ENCODE measurements around the gene SLC9A7. TPM values are rescaled to one million over a fixed set of nuclear protein-coding genes. Genes with fewer than 3 reads are reported as not detected.
A peak's percentile ranks its signal among the peaks of the same experiment; 100 is the strongest.

The SLC9A7 gene
- polyA plus RNA-seq, 1 experiment, result 21.5 TPM

DNA sequence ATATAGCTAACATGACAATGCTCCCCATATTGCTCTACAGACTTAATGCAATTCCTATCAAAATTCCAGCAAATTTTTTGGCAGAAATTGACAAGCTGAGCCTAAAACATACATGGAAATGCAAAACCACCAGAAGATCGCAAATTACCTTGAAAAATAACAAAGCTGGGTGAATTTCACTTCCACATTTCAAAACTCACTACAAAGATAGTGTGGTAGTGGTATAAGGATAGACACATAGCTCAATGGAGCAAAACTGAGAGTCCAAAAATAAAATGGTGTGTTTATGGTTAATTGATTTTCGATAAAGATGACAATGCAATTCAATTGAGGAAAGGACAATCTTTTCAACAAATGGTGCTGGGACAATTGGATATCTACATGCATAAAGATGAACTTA, 65.8 kb downstream of the SLC9A7 start:
- DNase-seq (ENCODE audit: low read depth), result no peak
- ChIA-PET POLR2A (no interaction called here), CTCF (interaction anchor here (0.6 kb wide), 1 partner anchor 10 kb away, joined by 3 read pairs; no protein-coding TSS in a partner anchor)
- H3K36me3 ChIP-seq (ENCODE audit: control insufficient read depth, insufficient read depth, low read length), result no peaks in the 10 kb centered on the region
- TF ChIP-seq, protein P1, sequence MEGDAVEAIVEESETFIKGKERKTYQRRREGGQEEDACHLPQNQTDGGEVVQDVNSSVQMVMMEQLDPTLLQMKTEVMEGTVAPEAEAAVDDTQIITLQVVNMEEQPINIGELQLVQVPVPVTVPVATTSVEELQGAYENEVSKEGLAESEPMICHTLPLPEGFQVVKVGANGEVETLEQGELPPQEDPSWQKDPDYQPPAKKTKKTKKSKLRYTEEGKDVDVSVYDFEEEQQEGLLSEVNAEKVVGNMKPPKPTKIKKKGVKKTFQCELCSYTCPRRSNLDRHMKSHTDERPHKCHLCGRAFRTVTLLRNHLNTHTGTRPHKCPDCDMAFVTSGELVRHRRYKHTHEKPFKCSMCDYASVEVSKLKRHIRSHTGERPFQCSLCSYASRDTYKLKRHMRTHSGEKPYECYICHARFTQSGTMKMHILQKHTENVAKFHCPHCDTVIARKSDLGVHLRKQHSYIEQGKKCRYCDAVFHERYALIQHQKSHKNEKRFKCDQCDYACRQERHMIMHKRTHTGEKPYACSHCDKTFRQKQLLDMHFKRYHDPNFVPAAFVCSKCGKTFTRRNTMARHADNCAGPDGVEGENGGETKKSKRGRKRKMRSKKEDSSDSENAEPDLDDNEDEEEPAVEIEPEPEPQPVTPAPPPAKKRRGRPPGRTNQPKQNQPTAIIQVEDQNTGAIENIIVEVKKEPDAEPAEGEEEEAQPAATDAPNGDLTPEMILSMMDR (IDR thresholded peaks at IDR 0.05; ENCODE audit: insufficient read depth, low read depth, low read length), result no peak
- H3K4me3 ChIP-seq (ENCODE audit: low read depth, low read length), result no peak overlapping the region
- H3K27me3 ChIP-seq (ENCODE audit: control insufficient read depth, insufficient read depth, low read length), result no peaks in the 10 kb centered on the region

DNA sequence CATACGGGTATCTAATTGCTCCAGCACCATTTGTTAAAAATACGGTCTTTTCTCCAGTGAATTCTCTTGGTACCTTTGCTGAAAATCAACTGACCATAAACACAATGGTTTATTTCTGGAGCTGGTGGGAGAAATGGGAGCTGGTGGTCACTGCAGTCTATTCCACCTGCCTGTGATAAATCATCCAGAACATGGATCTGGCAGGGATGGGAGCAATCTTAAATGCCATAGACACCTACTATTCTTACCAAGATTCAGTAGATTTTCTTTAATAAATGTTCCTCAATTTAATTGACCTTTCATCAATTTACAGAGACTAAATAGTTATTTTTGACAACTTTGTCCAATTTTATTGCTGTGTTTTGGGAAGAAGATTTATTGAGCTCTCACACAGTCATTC, 68.1 kb downstream of the SLC9A7 start:
- Histone ChIP-seq H3K36me3 (ENCODE audit: control insufficient read depth, insufficient read depth, low read length) (no peaks in the 10 kb centered on the region), H3K4me3 (ENCODE audit: low read depth, low read length) (no peak overlapping the region), H3K27me3 (ENCODE audit: control insufficient read depth, insufficient read depth, low read length) (no peaks in the 10 kb centered on the region)
- POLR2A ChIA-PET, result no interaction called here
- CTCF ChIA-PET, result no interaction called here
- TF ChIP-seq, protein P1 (IDR thresholded peaks at IDR 0.05; ENCODE audit: insufficient read depth, low read depth, low read length), result no peak
- no peak for DNase-seq (ENCODE audit: low read depth)

DNA sequence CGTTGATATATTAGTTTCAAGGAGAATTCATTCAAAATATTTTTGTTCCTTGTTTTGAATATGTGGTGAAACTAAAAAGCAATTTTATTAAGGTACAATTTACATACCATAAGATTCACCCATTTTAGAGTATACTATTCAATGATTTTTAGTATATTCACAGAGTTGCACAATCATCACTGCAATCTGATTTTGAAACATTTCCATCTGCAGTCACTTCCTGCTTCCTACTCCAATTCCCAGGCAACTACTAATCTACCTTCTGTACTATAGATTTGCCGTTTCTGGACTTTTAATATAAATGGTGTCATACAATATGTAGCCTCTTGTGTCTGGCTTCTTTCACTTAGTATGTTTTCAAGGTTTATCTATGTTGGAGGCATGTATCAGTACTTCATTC, 71.3 kb downstream of the SLC9A7 start:
- Histone ChIP-seq H3K36me3 (ENCODE audit: control insufficient read depth, insufficient read depth, low read length) (no peaks in the 10 kb centered on the region), H3K27me3 (ENCODE audit: control insufficient read depth, insufficient read depth, low read length) (no peaks in the 10 kb centered on the region), H3K4me3 (ENCODE audit: low read depth, low read length) (no peak overlapping the region)
- TF ChIP-seq, protein P1 (IDR thresholded peaks at IDR 0.05; ENCODE audit: insufficient read depth, low read depth, low read length), result no peak
- CTCF ChIA-PET, result no interaction called here
- no peak for DNase-seq (ENCODE audit: low read depth)
- POLR2A ChIA-PET, result no interaction called here

DNA sequence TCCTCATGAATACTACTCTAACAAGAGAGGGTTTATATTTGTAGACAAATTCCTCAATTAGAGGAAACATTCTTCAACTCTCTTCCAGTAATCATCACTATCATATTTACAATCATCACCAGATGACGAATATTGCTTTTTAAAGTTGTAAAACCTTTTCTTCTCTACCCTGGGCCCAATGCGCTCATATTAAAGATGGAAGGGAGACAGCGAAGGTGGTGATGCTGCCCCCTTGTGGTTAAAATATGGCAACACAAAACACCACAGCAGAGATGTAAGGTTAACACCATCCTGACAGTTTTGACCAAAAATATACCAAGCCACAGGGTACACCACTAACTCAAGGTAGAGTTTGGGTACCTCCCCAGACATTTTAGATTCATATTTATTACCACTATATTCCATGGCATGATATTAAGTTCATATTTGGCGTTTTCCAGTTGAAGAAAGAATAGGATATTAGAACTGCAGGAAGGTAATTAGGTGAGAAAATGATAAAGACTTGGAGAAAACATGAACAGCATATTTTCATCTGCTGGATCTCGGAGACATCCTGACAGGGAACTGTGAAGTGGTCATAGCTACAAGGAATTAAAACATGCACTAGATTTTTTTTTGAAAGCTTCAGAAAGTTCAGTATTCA, 72.8 kb downstream of the SLC9A7 start:
- H3K36me3 ChIP-seq (ENCODE audit: control insufficient read depth, insufficient read depth, low read length), result no peaks in the 10 kb centered on the region
- ChIA-PET POLR2A (no interaction called here), CTCF (interaction anchor here (0.5 to 1.7 kb wide), 8 partner anchors 13 to 147 kb away, joined by 3 to 5 read pairs (median 3); partner anchors contain the start of gene SLC9A7)
- no peak overlapping the region for H3K4me3 ChIP-seq (ENCODE audit: low read depth, low read length)
- DNase-seq (ENCODE audit: low read depth), result no peak
- TF ChIP-seq, protein P1 (IDR thresholded peaks at IDR 0.05; ENCODE audit: insufficient read depth, low read depth, low read length), result peak; percentile 64
- H3K27me3 ChIP-seq (ENCODE audit: control insufficient read depth, insufficient read depth, low read length), result no peaks in the 10 kb centered on the region

DNA sequence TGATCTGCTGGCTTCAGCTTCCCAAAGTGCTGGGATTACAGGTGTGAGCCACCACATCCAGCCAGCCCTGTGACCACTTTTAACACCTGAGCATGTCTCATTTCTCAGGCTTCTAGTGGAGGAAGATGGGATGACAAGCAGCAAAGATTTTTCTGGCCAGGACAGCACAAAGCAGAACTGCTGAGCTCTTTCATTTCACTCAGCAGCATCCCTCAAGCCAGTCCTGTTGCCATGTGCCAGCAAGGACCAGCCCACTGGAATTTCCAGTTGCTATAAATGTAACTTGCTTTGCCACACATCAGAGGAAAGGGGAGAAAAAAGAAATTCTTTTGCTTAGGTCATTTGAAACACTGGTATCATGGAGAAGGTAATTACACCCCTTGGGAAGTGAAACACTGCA, 75.9 kb downstream of the SLC9A7 start:
- H3K4me3 ChIP-seq (ENCODE audit: low read depth, low read length), result no peak overlapping the region
- ChIA-PET CTCF (interaction anchor here (0.6 to 1.0 kb wide), 2 partner anchors 10 to 21 kb away, joined by 3 read pairs; no protein-coding TSS in a partner anchor), POLR2A (no interaction called here)
- no peaks in the 10 kb centered on the region for H3K27me3 ChIP-seq (ENCODE audit: control insufficient read depth, insufficient read depth, low read length)
- no peak for DNase-seq (ENCODE audit: low read depth)
- H3K36me3 ChIP-seq (ENCODE audit: control insufficient read depth, insufficient read depth, low read length), result no peaks in the 10 kb centered on the region
- TF ChIP-seq, protein P1 (IDR thresholded peaks at IDR 0.05; ENCODE audit: insufficient read depth, low read depth, low read length), result 0 out of 2 replicates have a peak, but pooled peaks have one; percentile 2

All from BJ (cell line).